ENCODE data around the gene ISLR.

The ISLR gene

DNA sequence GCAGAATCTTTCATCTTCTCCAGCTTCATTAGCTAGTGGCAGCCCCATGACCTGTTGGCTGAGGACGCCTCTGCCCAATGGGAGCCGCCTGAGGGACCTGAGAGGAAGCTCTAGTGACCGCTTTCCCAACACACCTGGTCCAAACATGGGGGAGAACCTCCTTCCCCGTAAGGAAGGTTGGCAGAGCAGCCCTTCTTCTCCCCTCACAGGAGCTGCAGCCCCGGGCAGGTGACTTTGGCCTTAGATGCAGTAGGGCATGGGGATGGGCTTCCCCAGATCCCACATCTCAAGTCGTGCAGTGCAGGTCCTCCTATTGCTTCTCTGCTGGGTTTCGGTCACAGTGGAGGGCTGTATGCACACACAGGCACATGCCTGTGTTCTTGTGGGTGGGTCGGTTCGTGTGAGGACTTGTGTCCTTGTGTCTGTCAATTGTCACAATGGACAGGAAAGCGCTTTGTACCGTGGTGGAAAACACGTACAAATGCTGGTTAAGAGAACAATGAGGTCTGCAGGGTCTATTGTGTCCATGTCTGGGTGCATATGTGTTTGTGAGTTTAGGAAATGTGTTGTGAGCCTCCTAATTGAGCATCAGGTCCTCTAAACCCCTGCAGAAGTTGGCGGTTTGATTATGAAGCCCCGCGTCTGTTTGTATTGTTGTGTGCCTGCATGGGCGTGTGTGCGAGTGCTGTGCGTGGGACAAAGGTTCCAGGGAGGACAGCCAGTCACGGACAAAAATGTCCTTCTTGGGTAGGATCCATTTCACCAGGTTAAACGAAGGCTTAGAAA, 41.7 kb upstream of the ISLR start:
- Histone ChIP-seq H3K27ac (no peak overlapping the region), H3K9me3 (no peaks in the 10 kb centered on the region), H3K36me3 (no peaks in the 10 kb centered on the region), H3K4me3 (ENCODE audit: low read depth in 1 of 2, low read length in 1 of 2) (no peak overlapping the region), H3K27me3 (peaks cover 100% of the 10 kb centered on the region), H3K4me1 (ENCODE audit: control insufficient read depth in 1 of 2, insufficient read depth in 1 of 2, low read depth in 1 of 2, low read length in 1 of 2) (peaks cover 4 to 16% of the 10 kb centered on the region in 2 experiments)
- TF ChIP-seq, protein P1, sequence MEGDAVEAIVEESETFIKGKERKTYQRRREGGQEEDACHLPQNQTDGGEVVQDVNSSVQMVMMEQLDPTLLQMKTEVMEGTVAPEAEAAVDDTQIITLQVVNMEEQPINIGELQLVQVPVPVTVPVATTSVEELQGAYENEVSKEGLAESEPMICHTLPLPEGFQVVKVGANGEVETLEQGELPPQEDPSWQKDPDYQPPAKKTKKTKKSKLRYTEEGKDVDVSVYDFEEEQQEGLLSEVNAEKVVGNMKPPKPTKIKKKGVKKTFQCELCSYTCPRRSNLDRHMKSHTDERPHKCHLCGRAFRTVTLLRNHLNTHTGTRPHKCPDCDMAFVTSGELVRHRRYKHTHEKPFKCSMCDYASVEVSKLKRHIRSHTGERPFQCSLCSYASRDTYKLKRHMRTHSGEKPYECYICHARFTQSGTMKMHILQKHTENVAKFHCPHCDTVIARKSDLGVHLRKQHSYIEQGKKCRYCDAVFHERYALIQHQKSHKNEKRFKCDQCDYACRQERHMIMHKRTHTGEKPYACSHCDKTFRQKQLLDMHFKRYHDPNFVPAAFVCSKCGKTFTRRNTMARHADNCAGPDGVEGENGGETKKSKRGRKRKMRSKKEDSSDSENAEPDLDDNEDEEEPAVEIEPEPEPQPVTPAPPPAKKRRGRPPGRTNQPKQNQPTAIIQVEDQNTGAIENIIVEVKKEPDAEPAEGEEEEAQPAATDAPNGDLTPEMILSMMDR (IDR thresholded peaks at IDR 0.05): no peak

DNA sequence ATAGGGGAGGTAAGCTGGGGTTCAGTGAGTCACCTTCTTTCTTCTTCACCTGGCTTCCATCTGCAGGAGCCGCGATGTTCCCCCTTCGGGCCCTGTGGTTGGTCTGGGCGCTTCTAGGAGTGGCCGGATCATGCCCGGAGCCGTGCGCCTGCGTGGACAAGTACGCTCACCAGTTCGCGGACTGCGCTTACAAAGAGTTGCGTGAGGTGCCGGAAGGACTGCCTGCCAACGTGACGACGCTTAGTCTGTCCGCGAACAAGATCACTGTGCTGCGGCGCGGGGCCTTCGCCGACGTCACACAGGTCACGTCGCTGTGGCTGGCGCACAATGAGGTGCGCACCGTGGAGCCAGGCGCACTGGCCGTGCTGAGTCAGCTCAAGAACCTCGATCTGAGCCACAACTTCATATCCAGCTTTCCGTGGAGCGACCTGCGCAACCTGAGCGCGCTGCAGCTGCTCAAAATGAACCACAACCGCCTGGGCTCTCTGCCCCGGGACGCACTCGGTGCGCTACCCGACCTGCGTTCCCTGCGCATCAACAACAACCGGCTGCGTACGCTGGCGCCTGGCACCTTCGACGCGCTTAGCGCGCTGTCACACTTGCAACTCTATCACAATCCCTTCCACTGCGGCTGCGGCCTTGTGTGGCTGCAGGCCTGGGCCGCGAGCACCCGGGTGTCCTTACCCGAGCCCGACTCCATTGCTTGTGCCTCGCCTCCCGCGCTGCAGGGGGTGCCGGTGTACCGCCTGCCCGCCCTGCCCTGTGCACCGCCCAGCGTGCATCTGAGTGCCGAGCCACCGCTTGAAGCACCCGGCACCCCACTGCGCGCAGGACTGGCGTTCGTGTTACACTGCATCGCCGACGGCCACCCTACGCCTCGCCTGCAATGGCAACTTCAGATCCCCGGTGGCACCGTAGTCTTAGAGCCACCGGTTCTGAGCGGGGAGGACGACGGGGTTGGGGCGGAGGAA, 40.5 kb upstream of the ISLR start:
- H3K27me3 ChIP-seq: peaks cover 100% of the 10 kb centered on the region
- no peak overlapping the region for H3K27ac ChIP-seq
- no peaks in the 10 kb centered on the region for H3K36me3 ChIP-seq
- TF ChIP-seq, protein P1 (IDR thresholded peaks at IDR 0.05): no peak
- H3K4me1 ChIP-seq (ENCODE audit: control insufficient read depth in 1 of 2, insufficient read depth in 1 of 2, low read depth in 1 of 2, low read length in 1 of 2): peaks cover 0 to 11% of the 10 kb centered on the region in 2 experiments
- H3K4me3 ChIP-seq (ENCODE audit: low read depth in 1 of 2, low read length in 1 of 2): no peak overlapping the region
- H3K9me3 ChIP-seq: no peaks in the 10 kb centered on the region

DNA sequence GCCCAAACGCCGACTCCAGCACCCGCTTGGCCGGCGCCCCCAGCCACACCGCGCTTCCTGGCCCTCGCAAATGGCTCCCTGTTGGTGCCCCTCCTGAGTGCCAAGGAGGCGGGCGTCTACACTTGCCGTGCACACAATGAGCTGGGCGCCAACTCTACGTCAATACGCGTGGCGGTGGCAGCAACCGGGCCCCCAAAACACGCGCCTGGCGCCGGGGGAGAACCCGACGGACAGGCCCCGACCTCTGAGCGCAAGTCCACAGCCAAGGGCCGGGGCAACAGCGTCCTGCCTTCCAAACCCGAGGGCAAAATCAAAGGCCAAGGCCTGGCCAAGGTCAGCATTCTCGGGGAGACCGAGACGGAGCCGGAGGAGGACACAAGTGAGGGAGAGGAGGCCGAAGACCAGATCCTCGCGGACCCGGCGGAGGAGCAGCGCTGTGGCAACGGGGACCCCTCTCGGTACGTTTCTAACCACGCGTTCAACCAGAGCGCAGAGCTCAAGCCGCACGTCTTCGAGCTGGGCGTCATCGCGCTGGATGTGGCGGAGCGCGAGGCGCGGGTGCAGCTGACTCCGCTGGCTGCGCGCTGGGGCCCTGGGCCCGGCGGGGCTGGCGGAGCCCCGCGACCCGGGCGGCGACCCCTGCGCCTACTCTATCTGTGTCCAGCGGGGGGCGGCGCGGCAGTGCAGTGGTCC, 39.7 kb upstream of the ISLR start:
- peaks cover 0 to 7% of the 10 kb centered on the region in 2 experiments for H3K4me1 ChIP-seq (ENCODE audit: control insufficient read depth in 1 of 2, insufficient read depth in 1 of 2, low read depth in 1 of 2, low read length in 1 of 2)
- TF ChIP-seq, protein P1 (IDR thresholded peaks at IDR 0.05): no peak
- no peak overlapping the region for H3K27ac ChIP-seq
- no peaks in the 10 kb centered on the region for H3K9me3 ChIP-seq
- no peaks in the 10 kb centered on the region for H3K36me3 ChIP-seq
- no peak overlapping the region for H3K4me3 ChIP-seq (ENCODE audit: low read depth in 1 of 2, low read length in 1 of 2)
- H3K27me3 ChIP-seq: peaks cover 100% of the 10 kb centered on the region

DNA sequence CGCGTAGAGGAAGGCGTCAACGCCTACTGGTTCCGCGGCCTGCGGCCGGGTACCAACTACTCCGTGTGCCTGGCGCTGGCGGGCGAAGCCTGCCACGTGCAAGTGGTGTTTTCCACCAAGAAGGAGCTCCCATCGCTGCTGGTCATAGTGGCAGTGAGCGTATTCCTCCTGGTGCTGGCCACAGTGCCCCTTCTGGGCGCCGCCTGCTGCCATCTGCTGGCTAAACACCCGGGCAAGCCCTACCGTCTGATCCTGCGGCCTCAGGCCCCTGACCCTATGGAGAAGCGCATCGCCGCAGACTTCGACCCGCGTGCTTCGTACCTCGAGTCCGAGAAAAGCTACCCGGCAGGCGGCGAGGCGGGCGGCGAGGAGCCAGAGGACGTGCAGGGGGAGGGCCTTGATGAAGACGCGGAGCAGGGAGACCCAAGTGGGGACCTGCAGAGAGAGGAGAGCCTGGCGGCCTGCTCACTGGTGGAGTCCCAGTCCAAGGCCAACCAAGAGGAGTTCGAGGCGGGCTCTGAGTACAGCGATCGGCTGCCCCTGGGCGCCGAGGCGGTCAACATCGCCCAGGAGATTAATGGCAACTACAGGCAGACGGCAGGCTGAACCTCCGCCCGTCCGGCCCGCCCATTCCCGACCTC, 39.0 kb upstream of the ISLR start:
- TF ChIP-seq, protein P1 (IDR thresholded peaks at IDR 0.05): no peak
- H3K4me3 ChIP-seq (ENCODE audit: low read depth in 1 of 2, low read length in 1 of 2): no peak overlapping the region
- no peaks in the 10 kb centered on the region for H3K9me3 ChIP-seq
- no peaks in the 10 kb centered on the region for H3K36me3 ChIP-seq
- peaks cover 0 to 7% of the 10 kb centered on the region in 2 experiments for H3K4me1 ChIP-seq (ENCODE audit: control insufficient read depth in 1 of 2, insufficient read depth in 1 of 2, low read depth in 1 of 2, low read length in 1 of 2)
- H3K27ac ChIP-seq: no peak overlapping the region
- H3K27me3 ChIP-seq: peaks cover 100% of the 10 kb centered on the region

DNA sequence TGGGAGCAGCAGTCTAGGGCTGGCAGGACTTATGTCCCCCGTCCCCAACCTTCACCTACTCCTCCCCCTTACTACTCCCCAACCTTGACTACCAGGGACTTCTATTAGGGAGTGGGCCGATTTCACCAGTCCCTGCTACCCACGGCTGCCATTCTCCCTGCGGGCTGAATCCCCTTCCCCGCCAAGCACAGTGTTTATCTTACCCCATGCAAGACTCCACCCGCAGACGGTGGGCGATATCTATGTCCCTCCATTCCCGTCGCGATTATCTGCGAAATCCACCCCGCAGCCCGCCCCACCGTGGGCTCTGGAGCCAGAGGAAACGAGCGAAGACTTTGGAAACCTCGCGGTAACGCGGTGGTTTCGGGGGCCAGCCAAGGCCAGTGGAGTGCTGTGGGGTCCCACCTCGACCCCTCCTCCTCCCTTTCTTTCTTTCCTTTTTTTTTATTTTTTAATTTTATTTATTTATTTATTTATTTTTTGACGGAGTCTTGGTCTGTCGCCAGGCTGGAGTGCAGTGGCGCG, 38.4 kb upstream of the ISLR start:
- peaks cover 0 to 7% of the 10 kb centered on the region in 2 experiments for H3K4me1 ChIP-seq (ENCODE audit: control insufficient read depth in 1 of 2, insufficient read depth in 1 of 2, low read depth in 1 of 2, low read length in 1 of 2)
- no peak overlapping the region for H3K27ac ChIP-seq
- TF ChIP-seq, protein P1 (IDR thresholded peaks at IDR 0.05): no peak
- H3K9me3 ChIP-seq: no peaks in the 10 kb centered on the region
- H3K27me3 ChIP-seq: peaks cover 100% of the 10 kb centered on the region
- no peaks in the 10 kb centered on the region for H3K36me3 ChIP-seq
- H3K4me3 ChIP-seq (ENCODE audit: low read depth in 1 of 2, low read length in 1 of 2): no peak overlapping the region
